Stimulated activated effector memory CD8-positive, alpha-beta T cell treated with anti-CD3 and anti-CD28 coated beads, Interleukin-12 subunit alpha, Interleukin-12 subunit beta, amount 100 ng/mL, for 72 hours (primary cell): ENCODE data around the gene IZUMO2.

Experiments
- ATAC-seq: fragments of 150-1000 bp; cut with Tn5 transposase; 2 replicates; pipeline ENCODE4 v1.10.0; 2021
- DNase-seq, 2 donors: peaks; one replicate each; pipeline ENCODE4 v3.0.0; 2021 to 2022; ENCODE audit warnings: low spot score in 2 of 2
- H3K27ac Mint-ChIP-seq: one replicate; pipeline ENCODE4 v1.8.0; 2022; ENCODE audit warnings: mild to moderate bottlenecking, mixed read lengths
- H3K36me3 Mint-ChIP-seq: one replicate; pipeline ENCODE4 v1.8.0; 2022; ENCODE audit warnings: mild to moderate bottlenecking, mixed read lengths
- H3K4me1 Mint-ChIP-seq: one replicate; pipeline ENCODE4 v1.8.0; 2022; ENCODE audit warnings: mixed read lengths
- H3K4me3 Mint-ChIP-seq: one replicate; pipeline ENCODE4 v1.8.0; 2022; ENCODE audit warnings: mild to moderate bottlenecking, mixed read lengths
- H3K9me3 Mint-ChIP-seq: one replicate; pipeline ENCODE4 v1.8.0; 2022; ENCODE audit warnings: mixed read lengths

Gene IZUMO2

GRCh38 chr19:50162988-50163387 is at the start of gene IZUMO2:
Gene IZUMO2, minus strand, starts transcription at chr19:50163281. Its CDS starts 87 bp downstream, at chr19:50163194.
- no peak for DNase-seq
- Mint-ChIP-seq H3K36me3 (no peaks in the 10 kb centered on the region), H3K4me3 (no peak within 1 kb of the TSS), H3K4me1 (no peaks in the 10 kb centered on the region), H3K9me3 (peaks cover 5% of the 10 kb centered on the region), H3K27ac (no peak within 1 kb of the TSS)
- no peak for ATAC-seq

GRCh38 chr19:50210425-50210824 is 47.3 kb upstream of the IZUMO2 start:
- ATAC-seq (no peak), DNase-seq (no peak)
- Mint-ChIP-seq H3K9me3 (peaks cover 8% of the 10 kb centered on the region), H3K4me3 (no peak overlapping the region), H3K27ac (no peak overlapping the region), H3K36me3 (no peaks in the 10 kb centered on the region), H3K4me1 (no peaks in the 10 kb centered on the region)

- no peaks in the 10 kb centered on the region for H3K36me3 Mint-ChIP-seq
- no peak overlapping the region for H3K4me3 Mint-ChIP-seq
Measured at GRCh38 chr19:50209131-50209530, 46.0 kb upstream of the IZUMO2 start.

GRCh38 chr19:50207730-50208129 is 44.6 kb upstream of the IZUMO2 start:
- Mint-ChIP-seq H3K4me1 (no peaks in the 10 kb centered on the region), H3K36me3 (no peaks in the 10 kb centered on the region), H3K9me3 (peaks cover 8% of the 10 kb centered on the region), H3K4me3 (no peak overlapping the region), H3K27ac (no peak overlapping the region)
- DNase-seq = no peak
- ATAC-seq = no peak

More at GRCh38 chr19:50209131-50209530, 46.0 kb upstream of the IZUMO2 start:
- Mint-ChIP-seq H3K9me3 (peaks cover 8% of the 10 kb centered on the region), H3K27ac (no peak overlapping the region), H3K4me1 (no peaks in the 10 kb centered on the region)
- no peak for DNase-seq
- no peak for ATAC-seq

- Mint-ChIP-seq H3K36me3 (no peaks in the 10 kb centered on the region), H3K4me1 (no peaks in the 10 kb centered on the region), H3K27ac (no peak overlapping the region), H3K9me3 (peaks cover 5% of the 10 kb centered on the region), H3K4me3 (no peak overlapping the region)
- DNase-seq = no peak
- no peak for ATAC-seq
Measured at GRCh38 chr19:50206191-50206590, 43.1 kb upstream of the IZUMO2 start.

- ATAC-seq (no peak), DNase-seq (no peak)
- H3K4me3 Mint-ChIP-seq = no peak overlapping the region
- H3K4me1 Mint-ChIP-seq = no peaks in the 10 kb centered on the region
- no peak overlapping the region for H3K27ac Mint-ChIP-seq
- peaks cover 5% of the 10 kb centered on the region for H3K9me3 Mint-ChIP-seq
- H3K36me3 Mint-ChIP-seq = no peaks in the 10 kb centered on the region
Measured at GRCh38 chr19:50205681-50206138, 42.6 kb upstream of the IZUMO2 start.

GRCh38 chr19:50204811-50205675 is 42.0 kb upstream of the IZUMO2 start:
- ATAC-seq (no peak), DNase-seq (no peak)
- Mint-ChIP-seq H3K4me3 (no peak overlapping the region), H3K4me1 (no peaks in the 10 kb centered on the region), H3K36me3 (no peaks in the 10 kb centered on the region), H3K9me3 (peaks cover 4% of the 10 kb centered on the region), H3K27ac (no peak overlapping the region)

GRCh38 chr19:50204081-50204428 is 41.0 kb upstream of the IZUMO2 start:
- DNase-seq (no peak), ATAC-seq (no peak)
- no peak overlapping the region for H3K4me3 Mint-ChIP-seq
- no peaks in the 10 kb centered on the region for H3K4me1 Mint-ChIP-seq
- H3K9me3 Mint-ChIP-seq = peaks cover 2% of the 10 kb centered on the region
- no peaks in the 10 kb centered on the region for H3K36me3 Mint-ChIP-seq
- no peak overlapping the region for H3K27ac Mint-ChIP-seq

- no peaks in the 10 kb centered on the region for H3K36me3 Mint-ChIP-seq
- peaks cover 2% of the 10 kb centered on the region for H3K9me3 Mint-ChIP-seq
- H3K4me1 Mint-ChIP-seq = no peaks in the 10 kb centered on the region
- no peak within 1 kb of the TSS for H3K27ac Mint-ChIP-seq
- ATAC-seq (no peak), DNase-seq (no peak)
- H3K4me3 Mint-ChIP-seq = no peak within 1 kb of the TSS
Measured at GRCh38 chr19:50203281-50204080, 40.4 kb upstream of the IZUMO2 start, which contains the start of gene MYH14. Gene MYH14, plus strand, starts transcription at chr19:50203622. Its CDS starts 6,744 bp downstream, at chr19:50210366.

GRCh38 chr19:50202962-50203280 is 39.8 kb upstream of the IZUMO2 start:
- H3K9me3 Mint-ChIP-seq = peaks cover 2% of the 10 kb centered on the region
- no peak overlapping the region for H3K27ac Mint-ChIP-seq
- ATAC-seq (no peak), DNase-seq (no peak)
- no peak overlapping the region for H3K4me3 Mint-ChIP-seq
- no peaks in the 10 kb centered on the region for H3K4me1 Mint-ChIP-seq
- no peaks in the 10 kb centered on the region for H3K36me3 Mint-ChIP-seq

- no peaks in the 10 kb centered on the region for H3K4me1 Mint-ChIP-seq
- ATAC-seq (no peak), DNase-seq (no peak)
- H3K9me3 Mint-ChIP-seq = peaks cover 2% of the 10 kb centered on the region
- no peak overlapping the region for H3K27ac Mint-ChIP-seq
- no peaks in the 10 kb centered on the region for H3K36me3 Mint-ChIP-seq
- no peak overlapping the region for H3K4me3 Mint-ChIP-seq
Measured at GRCh38 chr19:50202386-50202785, 39.3 kb upstream of the IZUMO2 start.

- Mint-ChIP-seq H3K36me3 (no peaks in the 10 kb centered on the region), H3K9me3 (no peaks in the 10 kb centered on the region), H3K27ac (no peak overlapping the region), H3K4me3 (no peak overlapping the region), H3K4me1 (no peaks in the 10 kb centered on the region)
- no peak for ATAC-seq
- DNase-seq = no peak
Measured at GRCh38 chr19:50199259-50199555, 36.1 kb upstream of the IZUMO2 start.

- no peak for DNase-seq
- no peak overlapping the region for H3K27ac Mint-ChIP-seq
- no peak overlapping the region for H3K4me3 Mint-ChIP-seq
- H3K9me3 Mint-ChIP-seq = no peaks in the 10 kb centered on the region
- H3K36me3 Mint-ChIP-seq = no peaks in the 10 kb centered on the region
- no peaks in the 10 kb centered on the region for H3K4me1 Mint-ChIP-seq
- ATAC-seq = no peak
Measured at GRCh38 chr19:50198431-50199258, 35.6 kb upstream of the IZUMO2 start.

- no peaks in the 10 kb centered on the region for H3K4me1 Mint-ChIP-seq
- no peak overlapping the region for H3K4me3 Mint-ChIP-seq
- no peak for DNase-seq
- no peak for ATAC-seq
- no peaks in the 10 kb centered on the region for H3K9me3 Mint-ChIP-seq
- no peaks in the 10 kb centered on the region for H3K36me3 Mint-ChIP-seq
- no peak overlapping the region for H3K27ac Mint-ChIP-seq
Measured at GRCh38 chr19:50197348-50197747, 34.3 kb upstream of the IZUMO2 start.

GRCh38 chr19:50196322-50196932 is 33.3 kb upstream of the IZUMO2 start:
- Mint-ChIP-seq H3K27ac (no peak overlapping the region), H3K36me3 (no peaks in the 10 kb centered on the region), H3K9me3 (no peaks in the 10 kb centered on the region), H3K4me3 (no peak overlapping the region), H3K4me1 (no peaks in the 10 kb centered on the region)
- ATAC-seq = no peak
- DNase-seq = no peak
